Ureter (tissue), 1 donor: ENCODE data around the gene EEIG2. TPM values are rescaled to one million over a fixed set of nuclear protein-coding genes. Genes with fewer than 3 reads are reported as not detected.

ENCODE experiments used
- DNase-seq: peaks from one replicate; pipeline ENCODE4 v3.0.0-alpha.2; 2020; ENCODE audit warnings: low spot score
- total RNA-seq: library from RNA; stranded (reverse); gene quantifications from one replicate; pipeline ENCODE4 v1.2.4, GENCODE V29; 2023
- donor health status: DM: yes; HTN: yes; CAD: no.

The EEIG2 gene
- total RNA-seq, 1 donor from 2014 or later = 24.1 TPM

- DNase-seq = no peak
Measured at GRCh38 chr1:108583757-108584427, 24.0 kb downstream of the EEIG2 start.

GRCh38 chr1:108584428-108584856 is 24.5 kb downstream of the EEIG2 start:
- DNase-seq = no peak

- no peak for DNase-seq
Measured at GRCh38 chr1:108585313-108585712, 25.4 kb downstream of the EEIG2 start.

GRCh38 chr1:108590441-108590840 is 30.5 kb downstream of the EEIG2 start:
- no peak for DNase-seq

- DNase-seq = no peak
Measured at GRCh38 chr1:108590957-108591356, 31.1 kb downstream of the EEIG2 start.

GRCh38 chr1:108591466-108591865 is 31.6 kb downstream of the EEIG2 start:
- no peak for DNase-seq

- DNase-seq = no peak
Measured at GRCh38 chr1:108592030-108592759, 32.3 kb downstream of the EEIG2 start.

- DNase-seq = no peak
Measured at GRCh38 chr1:108593448-108593847, 33.5 kb downstream of the EEIG2 start.

GRCh38 chr1:108595507-108595906 is 35.6 kb downstream of the EEIG2 start:
- DNase-seq = no peak

- no peak for DNase-seq
Measured at GRCh38 chr1:108597041-108597440, 37.1 kb downstream of the EEIG2 start.

GRCh38 chr1:108598340-108598739 is 38.4 kb downstream of the EEIG2 start:
- DNase-seq = no peak

- DNase-seq = no peak
Measured at GRCh38 chr1:108600504-108600903, 40.6 kb downstream of the EEIG2 start.

GRCh38 chr1:108601708-108602410 is 42.0 kb downstream of the EEIG2 start:
- no peak for DNase-seq

- DNase-seq = no peak
Measured at GRCh38 chr1:108605633-108606032, 45.7 kb downstream of the EEIG2 start.

- DNase-seq = no peak
Measured at GRCh38 chr1:108606478-108606877, 46.6 kb downstream of the EEIG2 start.

GRCh38 chr1:108609483-108610049 is 49.7 kb downstream of the EEIG2 start:
- no peak for DNase-seq

Other genes with a start within 250 kb of the EEIG2 start
- gene NBPF6, start 109.8 kb upstream of the EEIG2 start, total RNA-seq = not detected
- 8.8 TPM for gene HENMT1, start 101.0 kb downstream of the EEIG2 start, total RNA-seq
- 48.9 TPM for gene PRPF38B, start 132.2 kb downstream of the EEIG2 start, total RNA-seq
- not detected for gene FNDC7, start 152.8 kb downstream of the EEIG2 start, total RNA-seq
- 59.3 TPM for gene STXBP3, start 186.6 kb downstream of the EEIG2 start, total RNA-seq